GM12878 (cell line): Measurements from ENCODE around the gene SENP1. TPM values are rescaled to one million over a fixed set of nuclear protein-coding genes. Genes with fewer than 3 reads are reported as not detected.

Experiments
- ATAC-seq: fragments of 200-7000 bp; cut with Tn5 transposase; 3 replicates; pipeline ENCODE4 v1.9.1; 2020; ENCODE audit warnings: mild to moderate bottlenecking, moderate library complexity
- BruUV-seq: library from RNA; stranded (reverse); fragments of 400-500 nt; replicated peaks from 2 replicates; lab custom pipeline; 2021; lab: Mats Ljungman, UMichigan
- CTCF ChIA-PET: fragments of 300-600 bp; sonication (Branson Sonifier 250); formaldehyde crosslinking; extraction: SDS; loops from one replicate; lab custom pipeline; 2021; ENCODE audit warnings: inconsistent platforms; lab: Yijun Ruan, JAX
- POLR2A ChIA-PET: fragments of 350-600 bp; formaldehyde crosslinking; extraction: SDS; loops from one replicate; lab custom pipeline; 2021; ENCODE audit warnings: inconsistent platforms; lab: Charles Lee
- RAD21 ChIA-PET: fragments of 300-600 bp; sonication (Branson Sonifier 250); formaldehyde crosslinking; loops from one replicate; lab custom pipeline; 2023; ENCODE audit warnings: antibody characterized with exemption; ENCODE audit not compliant: unreplicated experiment; lab: Charles Lee
- SMC1A ChIA-PET: fragments of 300-600 bp; sonication (Branson Sonifier 250); formaldehyde crosslinking; loops from one replicate; lab custom pipeline; 2023; ENCODE audit not compliant: unreplicated experiment, uncharacterized antibody; lab: Charles Lee
- DNase-seq: peaks from one replicate; pipeline ENCODE4 v3.0.0-alpha.2; 2011; ENCODE audit warnings: low read depth, low spot score
- FAIRE-seq: peaks from 3 replicates; lab custom pipeline; 2011; peaks lifted over from hg19 to GRCh38; lab: Jason Lieb, UNC
- H2AFZ ChIP-seq: 2 replicates; pipeline ENCODE4 v1.6.0; 2011; ENCODE audit warnings: low read depth, low read length, control low read depth; ENCODE audit not compliant: control insufficient read depth
- H3K27ac ChIP-seq: 2 replicates; pipeline ENCODE4 v1.5.1; 2011; ENCODE audit warnings: control low read depth; ENCODE audit not compliant: control insufficient read depth, insufficient read depth
- H3K27me3 ChIP-seq, 2 experiments: replicated peaks in 1 of 2; 2 replicates each; pipeline versions ENCODE4 v1.6.0 to v1.6.1; 2011; ENCODE audit warnings: low read length in 1 of 2; ENCODE audit not compliant: control insufficient read depth in 2 of 2, insufficient read depth in 2 of 2
- H3K36me3 ChIP-seq, 2 experiments: 2 replicates each; pipeline ENCODE4 v1.5.1; 2011; ENCODE audit warnings: low read length in 1 of 2; ENCODE audit not compliant: control insufficient read depth in 2 of 2, insufficient read depth in 2 of 2
- H3K4me1 ChIP-seq: 2 replicates; pipeline ENCODE4 v1.6.1; 2011; ENCODE audit warnings: mild to moderate bottlenecking, low read length, moderate library complexity, mixed read lengths; ENCODE audit not compliant: control insufficient read depth, insufficient read depth
- H3K4me2 ChIP-seq: 2 replicates; pipeline ENCODE4 v1.6.0; 2011; ENCODE audit warnings: control low read depth; ENCODE audit not compliant: control insufficient read depth, insufficient read depth
- H3K4me3 ChIP-seq: fragments of 200-600 bp; sonication (generic); 2 replicates; pipeline ENCODE4 v1.5.1; 2016
- H3K79me2 ChIP-seq: 2 replicates; pipeline ENCODE4 v1.6.0; 2011; ENCODE audit warnings: low read length; ENCODE audit not compliant: control insufficient read depth, insufficient read depth
- H3K9ac ChIP-seq: 2 replicates; pipeline ENCODE4 v1.8.0; 2011; ENCODE audit warnings: low read length, control low read depth, mixed read lengths; ENCODE audit not compliant: control insufficient read depth, insufficient read depth
- H3K9me3 ChIP-seq: replicated peaks from 3 replicates; pipeline ENCODE4 v1.5.1; 2011; ENCODE audit warnings: mild to moderate bottlenecking, low read length; ENCODE audit not compliant: control insufficient read depth, insufficient read depth
- H4K20me1 ChIP-seq: 2 replicates; pipeline ENCODE4 v1.6.0; 2011; ENCODE audit not compliant: control insufficient read depth, insufficient read depth
- BACH1 ChIP-seq: fragments of 450-650 bp; IDR thresholded peaks from 2 replicates; pipeline ENCODE4 v1.6.1; 2017; ENCODE audit warnings: mild to moderate bottlenecking, borderline replicate concordance
- CBX3 ChIP-seq: fragments of 200-600 bp; sonication (generic); IDR thresholded peaks from 2 replicates; pipeline ENCODE4 v1.6.1; 2016; ENCODE audit warnings: low read depth, borderline replicate concordance
- CHD1 ChIP-seq: IDR thresholded peaks from 2 replicates; pipeline ENCODE4 v1.6.1; 2012; ENCODE audit warnings: low read depth, low read length, improper control_type of control experiment
- CHD4 ChIP-seq: fragments of 200-600 bp; sonication (generic); IDR thresholded peaks from 2 replicates; pipeline ENCODE4 v1.6.1; 2016; ENCODE audit warnings: mild to moderate bottlenecking
- EZH2 ChIP-seq: IDR thresholded peaks from 2 replicates; pipeline ENCODE4 v1.6.1; 2012; ENCODE audit warnings: low read depth, mild to moderate bottlenecking, control low read depth, inconsistent platforms, low read length, borderline replicate concordance; ENCODE audit not compliant: control insufficient read depth
- FOS ChIP-seq: IDR thresholded peaks from 3 replicates; pipeline ENCODE4 v1.6.1; 2011; ENCODE audit warnings: borderline replicate concordance; ENCODE audit not compliant: insufficient read length; ENCODE audit errors: extremely low read depth
- NFYB ChIP-seq: IDR thresholded peaks from 2 replicates; pipeline ENCODE4 v1.6.1; 2011; ENCODE audit warnings: low read depth, mild to moderate bottlenecking, low read length, improper control_type of control experiment, moderate library complexity; ENCODE audit not compliant: insufficient read depth
- POLR2AphosphoS2 ChIP-seq: IDR thresholded peaks from 2 replicates; pipeline ENCODE4 v1.6.1; 2011; ENCODE audit warnings: low read depth, mild to moderate bottlenecking, low read length, improper control_type of control experiment, moderate library complexity
- STAT3 ChIP-seq: IDR thresholded peaks from 2 replicates; pipeline ENCODE4 v1.6.1; 2011; ENCODE audit warnings: low read depth, low read length, improper control_type of control experiment
- ZNF217 ChIP-seq: fragments of 450-650 bp; IDR thresholded peaks from 2 replicates; pipeline ENCODE4 v1.6.1; 2017; ENCODE audit warnings: antibody characterized with exemption, mild to moderate bottlenecking
- WGBS: methylation state at CpG from one replicate; pipeline ENCODE4 v1.1.6; 2016; ENCODE audit warnings: low lambda C conversion rate; ENCODE audit not compliant: insufficient replicate concordance, insufficient coverage; ENCODE audit errors: missing lambda C conversion rate; 5-methylcytosine and 5-hydroxymethylcytosine counted together
- in situ Hi-C: fragments of 300-500 bp; cut with MboI; formaldehyde crosslinking; loops from 9 replicates; pipeline ENCODE4 v1.14.3; 2018; ENCODE audit warnings: mixed read lengths
- intact Hi-C: fragments of 100-400 bp; cut with micrococcal nuclease; formaldehyde crosslinking; loops from one replicate; pipeline ENCODE4 v1.14.2; 2022; ENCODE audit not compliant: unreplicated experiment
- polyA plus RNA-seq, 11 experiments: library from polyadenylated mRNA; depleted of rRNA in 4 of 11; unstranded in 6 of 11; stranded (reverse) in 5 of 11; fragments of >200 nt; fragmentation: Nextera tagmentation in 4 of 11; fragmentation: Illumina TruSeq in 1 of 11; extraction: Ambion mirVana in 4 of 11; extraction: Trizol in 1 of 11; gene quantifications; 1 replicate in 1 of 11; 2 replicates in 10 of 11; pipeline versions ENCODE4 v1.2.1 to v1.2.3, GENCODE V29; 2011 to 2016; ENCODE audit warnings: inconsistent platforms in 2 of 11, missing spikeins in 2 of 11, low read depth in 1 of 11
- total RNA-seq, 4 experiments: library from RNA; depleted of rRNA in 3 of 4; stranded (reverse); fragments of >200 nt in 3 of 4; fragmentation: Illumina TruSeq in 1 of 4; extraction: Trizol in 1 of 4; gene quantifications; 2 replicates each; pipeline versions ENCODE4 v1.2.1 to v1.2.3, GENCODE V29; 2013 to 2021
- TF ChIP-seq, protein P1 (sequence below): IDR thresholded peaks from 2 replicates; pipeline ENCODE4 v1.6.1; 2012; ENCODE audit warnings: improper control_type of control experiment, low read depth, low read length; ENCODE audit not compliant: insufficient replicate concordance

The SENP1 gene
- total and polyA plus RNA-seq, 10 of the 15 experiments (the other 5 are each of a cell fraction or from before 2014, with no cell fraction given) = 8.1 to 52.4 (median 26.1) TPM

GRCh38 chr12:48002773-48003218 is 103.1 kb downstream of the SENP1 start (continued):
- TF ChIP-seq, protein P1, sequence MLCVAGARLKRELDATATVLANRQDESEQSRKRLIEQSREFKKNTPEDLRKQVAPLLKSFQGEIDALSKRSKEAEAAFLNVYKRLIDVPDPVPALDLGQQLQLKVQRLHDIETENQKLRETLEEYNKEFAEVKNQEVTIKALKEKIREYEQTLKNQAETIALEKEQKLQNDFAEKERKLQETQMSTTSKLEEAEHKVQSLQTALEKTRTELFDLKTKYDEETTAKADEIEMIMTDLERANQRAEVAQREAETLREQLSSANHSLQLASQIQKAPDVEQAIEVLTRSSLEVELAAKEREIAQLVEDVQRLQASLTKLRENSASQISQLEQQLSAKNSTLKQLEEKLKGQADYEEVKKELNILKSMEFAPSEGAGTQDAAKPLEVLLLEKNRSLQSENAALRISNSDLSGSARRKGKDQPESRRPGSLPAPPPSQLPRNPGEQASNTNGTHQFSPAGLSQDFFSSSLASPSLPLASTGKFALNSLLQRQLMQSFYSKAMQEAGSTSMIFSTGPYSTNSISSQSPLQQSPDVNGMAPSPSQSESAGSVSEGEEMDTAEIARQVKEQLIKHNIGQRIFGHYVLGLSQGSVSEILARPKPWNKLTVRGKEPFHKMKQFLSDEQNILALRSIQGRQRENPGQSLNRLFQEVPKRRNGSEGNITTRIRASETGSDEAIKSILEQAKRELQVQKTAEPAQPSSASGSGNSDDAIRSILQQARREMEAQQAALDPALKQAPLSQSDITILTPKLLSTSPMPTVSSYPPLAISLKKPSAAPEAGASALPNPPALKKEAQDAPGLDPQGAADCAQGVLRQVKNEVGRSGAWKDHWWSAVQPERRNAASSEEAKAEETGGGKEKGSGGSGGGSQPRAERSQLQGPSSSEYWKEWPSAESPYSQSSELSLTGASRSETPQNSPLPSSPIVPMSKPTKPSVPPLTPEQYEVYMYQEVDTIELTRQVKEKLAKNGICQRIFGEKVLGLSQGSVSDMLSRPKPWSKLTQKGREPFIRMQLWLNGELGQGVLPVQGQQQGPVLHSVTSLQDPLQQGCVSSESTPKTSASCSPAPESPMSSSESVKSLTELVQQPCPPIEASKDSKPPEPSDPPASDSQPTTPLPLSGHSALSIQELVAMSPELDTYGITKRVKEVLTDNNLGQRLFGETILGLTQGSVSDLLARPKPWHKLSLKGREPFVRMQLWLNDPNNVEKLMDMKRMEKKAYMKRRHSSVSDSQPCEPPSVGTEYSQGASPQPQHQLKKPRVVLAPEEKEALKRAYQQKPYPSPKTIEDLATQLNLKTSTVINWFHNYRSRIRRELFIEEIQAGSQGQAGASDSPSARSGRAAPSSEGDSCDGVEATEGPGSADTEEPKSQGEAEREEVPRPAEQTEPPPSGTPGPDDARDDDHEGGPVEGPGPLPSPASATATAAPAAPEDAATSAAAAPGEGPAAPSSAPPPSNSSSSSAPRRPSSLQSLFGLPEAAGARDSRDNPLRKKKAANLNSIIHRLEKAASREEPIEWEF = no peak
- TF ChIP-seq ZNF217 (no peak), BACH1 (no peak), NFYB (no peak), FOS (no peak), EZH2 (0 out of 2 replicates have a peak, but pooled peaks have one; percentile 57), POLR2AphosphoS2 (no peak), CBX3 (no peak), STAT3 (no peak)

- no peak for TF ChIP-seq CHD1
- no peak for TF ChIP-seq CHD4
- no peak; the same call in 1 of the 2 replicates for TF ChIP-seq EZH2
- in situ Hi-C loops (no loop called here), intact Hi-C loops (no loop called here)
- Histone ChIP-seq H2AFZ (no peak overlapping the region), H3K4me2 (no peak overlapping the region), H3K9ac (no peak overlapping the region), H3K9me3 (no peaks in the 10 kb centered on the region), H4K20me1 (no peaks in the 10 kb centered on the region), H3K27me3 (peaks cover 24 to 32% of the 10 kb centered on the region in 2 experiments), H3K27ac (no peak overlapping the region), H3K4me3 (no peak overlapping the region), H3K79me2 (no peaks in the 10 kb centered on the region), H3K36me3 (no peaks in the 10 kb centered on the region), H3K4me1 (no peaks in the 10 kb centered on the region)
- BruUV-seq = no TSS peak
- POLR2A ChIA-PET = no interaction called here
- DNase-seq (no peak), ATAC-seq (no peak), FAIRE-seq (no peak)
- CTCF ChIA-PET = no interaction called here
- 35% methylated on average over 12 of the region's 13 CpGs for WGBS
- RAD21 ChIA-PET = no interaction called here
- SMC1A ChIA-PET = no interaction called here
Observed at GRCh38 chr12:48002414-48002730, 103.5 kb downstream of the SENP1 start.
